ENCODE results near the gene LINGO3. TPM values are rescaled to one million over a fixed set of nuclear protein-coding genes. Genes with fewer than 3 reads are reported as not detected.

The LINGO3 gene
- total RNA-seq, 1 donor from 2014 or later, result 0.60 TPM

- TF ChIP-seq CTCF (IDR thresholded peaks at IDR 0.05; ENCODE audit: unreplicated experiment), result no peak
- Mint-ChIP-seq H3K4me3 (no peak overlapping the region), H3K27ac (no peak overlapping the region), H3K9me3 (no peaks in the 10 kb centered on the region), H3K27me3 (ENCODE audit: low read depth) (peaks cover 27% of the 10 kb centered on the region), H3K4me1 (peaks cover 8% of the 10 kb centered on the region), H3K36me3 (no peaks in the 10 kb centered on the region)
- no peak for DNase-seq (ENCODE audit: low spot score in 2 of 2, unreplicated experiment in 2 of 2)
These were observed 27.2 kb downstream of the LINGO3 start for GRCh38 chr19:2280633-2281264.

DNA sequence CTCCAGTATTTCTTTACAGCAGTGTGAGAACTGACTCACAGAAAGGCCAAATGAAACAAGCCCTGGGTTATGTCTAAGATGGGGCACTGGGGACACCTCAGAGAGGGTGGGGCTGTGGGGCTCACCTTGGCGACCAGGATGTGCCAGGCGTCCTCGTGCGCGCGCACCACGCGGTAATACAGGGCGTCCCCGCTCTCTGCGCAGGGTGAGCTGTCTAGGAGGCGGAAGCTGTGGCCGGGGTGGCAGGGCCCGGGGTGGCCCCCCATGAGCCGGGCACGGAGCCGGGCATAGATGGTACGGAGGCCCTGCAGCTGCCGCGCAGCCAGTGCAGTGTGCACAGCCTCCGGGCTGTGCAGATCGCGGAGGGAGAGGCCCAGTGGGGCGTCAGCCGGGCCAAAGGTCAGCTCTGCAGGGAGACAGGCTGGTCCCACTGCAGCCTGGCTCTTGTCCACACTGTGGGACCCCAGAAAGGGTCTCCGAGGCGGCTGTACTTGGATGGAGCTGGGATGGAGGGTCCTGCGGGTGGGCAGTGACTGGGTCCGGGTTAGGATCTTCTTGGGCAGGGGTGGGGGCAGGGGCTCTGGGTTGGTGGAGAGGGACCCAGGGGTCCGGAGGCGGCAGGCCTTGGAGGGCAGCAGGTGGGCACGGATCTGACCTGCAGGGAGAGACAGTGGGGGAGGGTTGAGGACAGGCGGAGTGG, 29.3 kb downstream of the LINGO3 start:
- no peak overlapping the region for H3K4me3 Mint-ChIP-seq
- H3K9me3 Mint-ChIP-seq, result no peaks in the 10 kb centered on the region
- H3K27me3 Mint-ChIP-seq (ENCODE audit: low read depth), result peaks cover 17% of the 10 kb centered on the region
- peaks cover 17% of the 10 kb centered on the region for H3K4me1 Mint-ChIP-seq
- no peak overlapping the region for H3K27ac Mint-ChIP-seq
- peaks cover 8% of the 10 kb centered on the region for H3K36me3 Mint-ChIP-seq
- no peak for TF ChIP-seq CTCF (IDR thresholded peaks at IDR 0.05; ENCODE audit: unreplicated experiment)
- DNase-seq (ENCODE audit: low spot score in 2 of 2, unreplicated experiment in 2 of 2), result no peak

- Mint-ChIP-seq H3K4me3 (no peak overlapping the region), H3K9me3 (no peaks in the 10 kb centered on the region), H3K4me1 (peaks cover 18% of the 10 kb centered on the region)
These were observed 30.8 kb downstream of the LINGO3 start for GRCh38 chr19:2277138-2277537.

GRCh38 chr19:2276429-2276986, 31.4 kb downstream of the LINGO3 start:
- Mint-ChIP-seq H3K27me3 (ENCODE audit: low read depth) (no peaks in the 10 kb centered on the region), H3K27ac (no peak overlapping the region), H3K36me3 (peaks cover 11% of the 10 kb centered on the region), H3K9me3 (no peaks in the 10 kb centered on the region), H3K4me3 (no peak overlapping the region), H3K4me1 (peaks cover 19% of the 10 kb centered on the region)
- TF ChIP-seq CTCF (IDR thresholded peaks at IDR 0.05; ENCODE audit: unreplicated experiment), result no peak
- DNase-seq (ENCODE audit: low spot score in 2 of 2, unreplicated experiment in 2 of 2), result no peak

More at GRCh38 chr19:2277138-2277537, 30.8 kb downstream of the LINGO3 start:
- no peak for TF ChIP-seq CTCF (IDR thresholded peaks at IDR 0.05; ENCODE audit: unreplicated experiment)
- DNase-seq (ENCODE audit: low spot score in 2 of 2, unreplicated experiment in 2 of 2), result no peak
- Mint-ChIP-seq H3K27ac (no peak overlapping the region), H3K27me3 (ENCODE audit: low read depth) (peaks cover 5% of the 10 kb centered on the region), H3K36me3 (peaks cover 8% of the 10 kb centered on the region)

- no peak overlapping the region for H3K27ac Mint-ChIP-seq
- H3K4me1 Mint-ChIP-seq, result peaks cover 22% of the 10 kb centered on the region
- H3K36me3 Mint-ChIP-seq, result peaks cover 13% of the 10 kb centered on the region
- no peak for TF ChIP-seq CTCF (IDR thresholded peaks at IDR 0.05; ENCODE audit: unreplicated experiment)
- DNase-seq (ENCODE audit: low spot score in 2 of 2, unreplicated experiment in 2 of 2), result no peak
- H3K27me3 Mint-ChIP-seq (ENCODE audit: low read depth), result no peaks in the 10 kb centered on the region
- H3K9me3 Mint-ChIP-seq, result no peaks in the 10 kb centered on the region
- H3K4me3 Mint-ChIP-seq, result no peak overlapping the region
These were observed 32.1 kb downstream of the LINGO3 start for GRCh38 chr19:2275588-2276428.
